Neural progenitor cell (in vitro differentiated cells): ENCODE results near the gene SAMMSON. TPM values are rescaled to one million over a fixed set of nuclear protein-coding genes. Genes with fewer than 3 reads are reported as not detected.

Experiments
- DNase-seq: peaks from one replicate; pipeline ENCODE4 v3.0.0-alpha.2; 2016; ENCODE audit warnings: low spot score
- H2AFZ ChIP-seq: fragments of 200-600 bp; sonication (generic); replicated peaks from 2 replicates; pipeline ENCODE4 v1.6.1; 2016; ENCODE audit warnings: antibody characterized with exemption
- H3F3A ChIP-seq: fragments of 200-600 bp; sonication (generic); 2 replicates; pipeline ENCODE4 v1.6.1; 2016; ENCODE audit warnings: antibody characterized with exemption, low read depth
- H3K27ac ChIP-seq: fragments of 200-600 bp; sonication (generic); 2 replicates; pipeline ENCODE4 v1.5.1; 2016; ENCODE audit warnings: mild to moderate bottlenecking
- H3K27me3 ChIP-seq: fragments of 200-600 bp; sonication (generic); 2 replicates; pipeline ENCODE4 v1.6.1; 2016; ENCODE audit warnings: mild to moderate bottlenecking, moderate library complexity
- H3K36me3 ChIP-seq: fragments of 200-600 bp; sonication (generic); 2 replicates; pipeline ENCODE4 v1.5.1; 2016
- H3K4me1 ChIP-seq: fragments of 200-600 bp; sonication (generic); 2 replicates; pipeline ENCODE4 v1.6.1; 2016; ENCODE audit warnings: mixed run types
- H3K4me2 ChIP-seq: fragments of 200-600 bp; sonication (generic); 2 replicates; pipeline ENCODE4 v1.6.1; 2016
- H3K4me3 ChIP-seq: fragments of 200-600 bp; sonication (generic); 2 replicates; pipeline ENCODE4 v1.5.1; 2016
- H3K79me2 ChIP-seq: fragments of 200-600 bp; sonication (generic); 2 replicates; pipeline ENCODE4 v1.6.1; 2016; ENCODE audit warnings: low read depth
- H3K9ac ChIP-seq: fragments of 200-600 bp; sonication (generic); 2 replicates; pipeline ENCODE4 v1.6.1; 2016
- H3K9me3 ChIP-seq: fragments of 200-600 bp; sonication (generic); 2 replicates; pipeline ENCODE4 v1.5.1; 2016; ENCODE audit warnings: low read depth
- H4K20me1 ChIP-seq: fragments of 200-600 bp; sonication (generic); 2 replicates; pipeline ENCODE4 v1.6.1; 2016; ENCODE audit warnings: low read depth
- H3K27ac Mint-ChIP-seq: 3 replicates; pipeline ENCODE4 v1.8.0; 2021; ENCODE audit warnings: mixed read lengths
- H3K27me3 Mint-ChIP-seq: 2 replicates; pipeline ENCODE4 v1.8.0; 2022; ENCODE audit warnings: low read depth, mild to moderate bottlenecking, inconsistent platforms, moderate library complexity, mixed read lengths; ENCODE audit not compliant: insufficient read depth
- H3K36me3 Mint-ChIP-seq: 3 replicates; pipeline ENCODE4 v1.8.0; 2021; ENCODE audit warnings: mixed read lengths
- H3K4me1 Mint-ChIP-seq: 3 replicates; pipeline ENCODE4 v1.8.0; 2021; ENCODE audit warnings: mixed read lengths
- H3K4me3 Mint-ChIP-seq: 3 replicates; pipeline ENCODE4 v1.8.0; 2021; ENCODE audit warnings: mild to moderate bottlenecking, moderate library complexity, mixed read lengths
- H3K9me3 Mint-ChIP-seq: 3 replicates; pipeline ENCODE4 v1.8.0; 2020; ENCODE audit warnings: mixed read lengths
- EZH2 ChIP-seq: fragments of 200-600 bp; sonication (generic); IDR thresholded peaks from 2 replicates; pipeline ENCODE4 v1.6.1; 2017; ENCODE audit warnings: antibody characterized with exemption, mild to moderate bottlenecking, moderate library complexity
- EZH2phosphoT487 ChIP-seq: fragments of 200-600 bp; sonication (generic); IDR thresholded peaks from 2 replicates; pipeline ENCODE4 v1.6.1; 2017; ENCODE audit warnings: antibody characterized with exemption
- total RNA-seq: library from RNA; depleted of rRNA; stranded (reverse); fragments of >200 nt; gene quantifications from 2 replicates; pipeline ENCODE4 v1.2.3, GENCODE V29; 2015; ENCODE audit warnings: low replicate concordance
- TF ChIP-seq, protein P1 (sequence below): fragments of 200-600 bp; sonication (generic); IDR thresholded peaks from 2 replicates; pipeline ENCODE4 v1.5.1; 2017; ENCODE audit warnings: antibody characterized with exemption, mild to moderate bottlenecking

Gene SAMMSON
- total RNA-seq, 1 donor from 2014 or later, result not detected

DNA sequence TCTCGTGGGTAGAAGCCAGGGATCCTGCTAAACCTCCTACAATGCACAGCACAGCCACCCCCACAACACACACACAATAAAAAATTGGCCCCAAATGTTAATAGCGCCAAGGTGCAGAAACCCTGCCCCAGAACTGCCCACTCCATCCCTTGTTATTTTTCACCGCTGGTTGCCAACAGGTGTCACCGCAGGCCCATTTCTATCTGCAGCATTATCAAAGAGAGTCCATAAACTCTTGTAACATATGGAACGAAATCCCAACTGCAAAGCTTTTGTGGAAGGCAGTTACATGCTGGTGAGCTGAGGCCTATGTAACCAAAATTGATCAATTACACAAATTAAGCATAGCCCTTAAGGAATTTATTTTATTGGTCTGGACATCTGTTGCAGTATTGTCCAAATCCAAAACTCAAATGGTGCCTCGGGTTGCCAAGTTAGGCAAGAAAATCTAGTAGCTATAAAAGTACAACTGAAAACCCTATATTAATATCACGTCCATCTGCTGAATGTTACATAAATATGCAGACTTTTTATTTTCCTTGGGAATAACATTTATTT lies 66.2 kb downstream of the SAMMSON start:
- H3K4me1 ChIP-seq, result peaks cover 2% of the 10 kb centered on the region
- TF ChIP-seq EZH2, result no peak
- TF ChIP-seq, protein P1, sequence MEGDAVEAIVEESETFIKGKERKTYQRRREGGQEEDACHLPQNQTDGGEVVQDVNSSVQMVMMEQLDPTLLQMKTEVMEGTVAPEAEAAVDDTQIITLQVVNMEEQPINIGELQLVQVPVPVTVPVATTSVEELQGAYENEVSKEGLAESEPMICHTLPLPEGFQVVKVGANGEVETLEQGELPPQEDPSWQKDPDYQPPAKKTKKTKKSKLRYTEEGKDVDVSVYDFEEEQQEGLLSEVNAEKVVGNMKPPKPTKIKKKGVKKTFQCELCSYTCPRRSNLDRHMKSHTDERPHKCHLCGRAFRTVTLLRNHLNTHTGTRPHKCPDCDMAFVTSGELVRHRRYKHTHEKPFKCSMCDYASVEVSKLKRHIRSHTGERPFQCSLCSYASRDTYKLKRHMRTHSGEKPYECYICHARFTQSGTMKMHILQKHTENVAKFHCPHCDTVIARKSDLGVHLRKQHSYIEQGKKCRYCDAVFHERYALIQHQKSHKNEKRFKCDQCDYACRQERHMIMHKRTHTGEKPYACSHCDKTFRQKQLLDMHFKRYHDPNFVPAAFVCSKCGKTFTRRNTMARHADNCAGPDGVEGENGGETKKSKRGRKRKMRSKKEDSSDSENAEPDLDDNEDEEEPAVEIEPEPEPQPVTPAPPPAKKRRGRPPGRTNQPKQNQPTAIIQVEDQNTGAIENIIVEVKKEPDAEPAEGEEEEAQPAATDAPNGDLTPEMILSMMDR, result peak; percentile 67
- TF ChIP-seq EZH2phosphoT487, result no peak
- H3K4me1 Mint-ChIP-seq, result peaks cover 7% of the 10 kb centered on the region
- H2AFZ ChIP-seq, result peak overlapping the region; percentile 7
- no peak overlapping the region for H3K9ac ChIP-seq
- H3K4me3 Mint-ChIP-seq, result no peak overlapping the region
- H3K36me3 ChIP-seq, result no peaks in the 10 kb centered on the region
- no peak overlapping the region for H3K4me2 ChIP-seq
- no peaks in the 10 kb centered on the region for H3K9me3 Mint-ChIP-seq
- H3K79me2 ChIP-seq, result no peaks in the 10 kb centered on the region
- no peaks in the 10 kb centered on the region for H3K27me3 Mint-ChIP-seq
- H3K36me3 Mint-ChIP-seq, result no peaks in the 10 kb centered on the region
- no peak overlapping the region for H3K27ac ChIP-seq
- no peak overlapping the region for H3K4me3 ChIP-seq
- no peak overlapping the region for H3K27ac Mint-ChIP-seq
- no peaks in the 10 kb centered on the region for H3K9me3 ChIP-seq
- no peaks in the 10 kb centered on the region for H4K20me1 ChIP-seq
- DNase-seq, result peak; percentile 40
- H3F3A ChIP-seq, result no peaks in the 10 kb centered on the region
- H3K27me3 ChIP-seq, result no peaks in the 10 kb centered on the region

DNA sequence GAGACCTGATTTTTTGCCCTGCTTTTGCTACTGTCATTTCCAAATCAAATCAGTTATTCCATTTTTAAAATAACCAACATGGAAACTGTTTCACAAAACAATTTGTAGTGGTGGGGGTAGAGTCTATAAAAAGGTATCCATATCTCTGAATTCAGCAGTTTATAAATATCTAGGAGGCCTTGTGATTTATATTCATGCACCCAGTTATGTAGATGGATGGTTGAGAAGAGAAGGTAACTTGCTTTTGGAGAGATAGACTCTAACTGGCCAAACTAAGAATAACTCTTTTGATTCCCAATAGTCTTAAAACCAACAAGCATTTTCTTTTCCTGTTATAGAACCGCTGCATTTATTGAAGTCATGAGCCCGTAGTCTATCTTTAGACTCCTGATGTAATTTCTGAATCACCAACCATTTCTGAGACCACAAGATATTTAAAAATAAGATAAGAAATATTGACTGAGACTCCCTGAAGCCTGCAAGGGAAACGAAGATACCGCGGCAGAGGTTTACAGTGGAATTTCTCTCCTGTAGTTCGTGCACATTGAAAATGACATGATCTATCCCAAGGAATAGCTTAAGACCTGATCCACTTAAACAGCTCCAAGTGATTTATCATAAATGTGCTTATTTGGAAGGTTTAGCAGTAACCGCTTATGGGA lies 68.5 kb downstream of the SAMMSON start:
- no peak for TF ChIP-seq EZH2
- TF ChIP-seq, protein P1, result no peak
- TF ChIP-seq EZH2phosphoT487, result no peak
- no peak overlapping the region for H3K4me3 ChIP-seq
- peaks cover 24% of the 10 kb centered on the region for H3K4me1 ChIP-seq
- H4K20me1 ChIP-seq, result no peaks in the 10 kb centered on the region
- H3F3A ChIP-seq, result peaks cover 9% of the 10 kb centered on the region
- H2AFZ ChIP-seq, result no peak overlapping the region
- H3K9me3 ChIP-seq, result no peaks in the 10 kb centered on the region
- Mint-ChIP-seq H3K4me1 (peaks cover 24% of the 10 kb centered on the region), H3K36me3 (no peaks in the 10 kb centered on the region), H3K9me3 (no peaks in the 10 kb centered on the region), H3K27me3 (no peaks in the 10 kb centered on the region), H3K27ac (no peak overlapping the region), H3K4me3 (no peak overlapping the region)
- no peaks in the 10 kb centered on the region for H3K36me3 ChIP-seq
- no peak overlapping the region for H3K4me2 ChIP-seq
- no peaks in the 10 kb centered on the region for H3K27me3 ChIP-seq
- no peak overlapping the region for H3K9ac ChIP-seq
- H3K27ac ChIP-seq, result no peak overlapping the region
- H3K79me2 ChIP-seq, result no peaks in the 10 kb centered on the region
- DNase-seq, result no peak

DNA sequence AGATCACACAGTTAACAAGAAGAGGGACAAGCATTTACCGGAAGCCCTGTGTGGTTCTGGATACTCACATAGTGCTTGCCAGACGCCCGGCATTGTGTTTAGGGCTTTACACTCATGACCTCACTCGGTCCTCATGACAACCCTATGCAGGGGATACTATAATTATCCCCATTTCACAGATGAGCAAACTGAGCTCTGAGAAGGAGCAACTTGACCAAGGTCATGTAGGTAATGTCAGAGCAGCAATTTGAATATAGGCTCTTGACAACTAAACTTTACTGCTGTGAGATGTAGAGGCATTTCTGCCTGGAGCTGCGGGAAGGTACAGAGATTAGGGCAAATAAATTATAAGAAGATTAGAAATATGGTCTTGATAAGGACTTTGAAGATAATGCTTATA lies 70.0 kb downstream of the SAMMSON start:
- H3K27ac Mint-ChIP-seq, result no peak overlapping the region
- no peaks in the 10 kb centered on the region for H3K27me3 ChIP-seq
- H3K4me1 Mint-ChIP-seq, result peaks cover 19% of the 10 kb centered on the region
- no peaks in the 10 kb centered on the region for H3K9me3 ChIP-seq
- no peak for TF ChIP-seq EZH2
- H3K9me3 Mint-ChIP-seq, result no peaks in the 10 kb centered on the region
- no peak overlapping the region for H3K27ac ChIP-seq
- H2AFZ ChIP-seq, result no peak overlapping the region
- H3K27me3 Mint-ChIP-seq, result no peaks in the 10 kb centered on the region
- H3K4me2 ChIP-seq, result no peak overlapping the region
- no peak overlapping the region for H3K9ac ChIP-seq
- no peaks in the 10 kb centered on the region for H4K20me1 ChIP-seq
- no peak overlapping the region for H3K4me3 ChIP-seq
- H3F3A ChIP-seq, result peaks cover 9% of the 10 kb centered on the region
- no peak overlapping the region for H3K4me3 Mint-ChIP-seq
- H3K4me1 ChIP-seq, result peaks cover 25% of the 10 kb centered on the region
- no peaks in the 10 kb centered on the region for H3K36me3 ChIP-seq
- DNase-seq, result peak; percentile 5
- no peaks in the 10 kb centered on the region for H3K79me2 ChIP-seq
- H3K36me3 Mint-ChIP-seq, result no peaks in the 10 kb centered on the region

DNA sequence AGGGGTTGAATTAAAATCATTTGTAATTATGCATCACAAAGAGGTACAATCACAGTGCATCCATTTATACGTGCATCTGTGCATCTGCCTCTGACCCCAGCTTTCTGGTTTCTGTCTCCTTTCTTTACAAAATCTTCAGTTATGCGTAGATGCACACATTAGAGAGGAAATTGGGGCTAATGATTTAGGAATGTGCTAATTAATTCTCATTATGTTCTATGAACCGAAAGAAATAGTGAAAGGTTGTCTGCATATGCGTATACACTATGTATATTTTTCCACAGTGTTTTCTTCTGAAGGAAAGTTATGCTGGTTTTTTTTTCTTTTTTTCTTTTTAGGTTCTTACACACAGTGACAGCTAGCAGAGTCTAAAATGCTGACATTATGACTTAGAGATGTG lies 71.6 kb downstream of the SAMMSON start:
- Histone ChIP-seq H4K20me1 (no peaks in the 10 kb centered on the region), H3K4me2 (peak overlapping the region; percentile 73), H3K27me3 (no peaks in the 10 kb centered on the region), H3K79me2 (no peaks in the 10 kb centered on the region), H3K4me3 (peak overlapping the region; percentile 33), H2AFZ (no peak overlapping the region), H3K36me3 (no peaks in the 10 kb centered on the region), H3K9ac (no peak overlapping the region), H3F3A (peaks cover 9% of the 10 kb centered on the region), H3K9me3 (no peaks in the 10 kb centered on the region), H3K27ac (peak overlapping the region; percentile 83), H3K4me1 (peaks cover 31% of the 10 kb centered on the region)
- Mint-ChIP-seq H3K4me3 (no peak overlapping the region), H3K9me3 (no peaks in the 10 kb centered on the region), H3K36me3 (no peaks in the 10 kb centered on the region), H3K27ac (no peak overlapping the region), H3K4me1 (peaks cover 17% of the 10 kb centered on the region), H3K27me3 (no peaks in the 10 kb centered on the region)
- DNase-seq, result no peak
- TF ChIP-seq, protein P1, result no peak
- TF ChIP-seq EZH2 (no peak), EZH2phosphoT487 (no peak)
